Hypothalamus (tissue), 51 donors: Measurements from ENCODE around the gene DNMBP.
"Not testable (repeated sequence)": the region's sequence is repeated elsewhere in the genome, so short reads cannot be mapped to it uniquely, and the experiment has no call there.

Source experiments
- DNase-seq, 51 donors: peaks; one replicate each; lab custom pipeline; 2025; lab: John Stamatoyannopoulos, UW

The DNMBP gene

GRCh38 chr10:99840859-99841258 is 168.9 kb downstream of the DNMBP start:
- not testable (repeated sequence) for DNase-seq

GRCh38 chr10:99836711-99837110 is 173.0 kb downstream of the DNMBP start:
- DNase-seq, result no peak

DNA sequence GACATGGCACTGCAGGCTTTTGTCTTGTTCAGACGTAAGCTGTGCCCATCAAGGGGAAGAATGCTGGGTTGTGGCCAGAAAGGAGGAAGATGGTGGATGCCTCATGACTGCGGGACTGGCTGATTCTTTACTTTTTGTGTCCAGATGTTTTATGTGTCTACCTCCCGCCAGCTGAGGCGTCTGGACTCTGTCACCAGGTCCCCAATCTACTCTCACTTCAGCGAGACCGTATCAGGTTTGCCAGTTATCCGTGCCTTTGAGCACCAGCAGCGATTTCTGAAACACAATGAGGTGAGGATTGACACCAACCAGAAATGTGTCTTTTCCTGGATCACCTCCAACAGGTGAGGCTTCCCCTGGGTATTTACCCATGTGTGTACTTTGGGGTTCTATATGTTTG is 173.8 kb downstream of the DNMBP start:
- no peak for DNase-seq

DNA sequence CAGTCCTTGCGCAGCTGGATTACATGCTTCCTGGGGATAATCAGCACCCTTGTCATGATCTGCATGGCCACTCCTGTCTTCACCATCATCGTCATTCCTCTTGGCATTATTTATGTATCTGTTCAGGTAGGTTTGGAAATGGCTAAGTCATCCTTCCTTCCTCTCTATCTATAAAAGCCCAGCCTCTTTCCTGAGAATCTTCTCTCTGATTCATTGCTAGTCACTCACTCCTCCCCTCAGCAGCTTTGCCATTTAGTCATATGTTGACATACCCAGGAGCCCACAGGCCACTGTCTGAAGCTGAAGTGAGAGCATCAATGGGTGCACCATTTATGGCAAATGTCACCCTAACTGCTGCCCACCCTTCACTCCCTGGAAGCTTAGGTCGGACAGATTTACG is 175.3 kb downstream of the DNMBP start:
- DNase-seq, result no peak

GRCh38 chr10:99832439-99832838 is 177.3 kb downstream of the DNMBP start:
- DNase-seq, result no peak

- DNase-seq, result no peak
Measured at GRCh38 chr10:99828464-99828863, 181.3 kb downstream of the DNMBP start.

- no peak for DNase-seq
Measured at GRCh38 chr10:99827936-99828335, 181.8 kb downstream of the DNMBP start.
